ENCODE data around the gene CADM2.
"Not testable (repeated sequence)": the region's sequence is repeated elsewhere in the genome, so short reads cannot be mapped to it uniquely, and the experiment has no call there.

CADM2 gene

DNA sequence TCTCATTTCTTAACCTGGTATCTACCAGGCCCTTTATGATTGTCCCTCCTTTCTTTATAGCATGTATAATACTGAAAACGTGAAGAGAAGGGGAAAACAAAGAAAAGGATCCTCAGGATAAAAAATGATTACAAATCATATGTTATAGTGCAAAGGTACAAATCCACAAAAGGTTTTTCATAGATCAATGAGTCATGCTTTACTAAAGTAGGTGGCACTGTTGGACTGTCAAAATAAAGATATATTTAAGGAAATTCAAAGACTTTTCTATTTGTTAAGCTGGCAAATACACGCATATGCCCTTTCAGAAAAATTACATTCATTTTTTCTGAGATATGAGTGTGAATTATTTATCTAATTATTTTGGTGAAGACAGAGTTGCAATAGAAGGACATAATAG, 151.6 kb downstream of the CADM2 start:
- DNase-seq (ENCODE audit: low spot score) = no peak
- TF ChIP-seq, protein P1, sequence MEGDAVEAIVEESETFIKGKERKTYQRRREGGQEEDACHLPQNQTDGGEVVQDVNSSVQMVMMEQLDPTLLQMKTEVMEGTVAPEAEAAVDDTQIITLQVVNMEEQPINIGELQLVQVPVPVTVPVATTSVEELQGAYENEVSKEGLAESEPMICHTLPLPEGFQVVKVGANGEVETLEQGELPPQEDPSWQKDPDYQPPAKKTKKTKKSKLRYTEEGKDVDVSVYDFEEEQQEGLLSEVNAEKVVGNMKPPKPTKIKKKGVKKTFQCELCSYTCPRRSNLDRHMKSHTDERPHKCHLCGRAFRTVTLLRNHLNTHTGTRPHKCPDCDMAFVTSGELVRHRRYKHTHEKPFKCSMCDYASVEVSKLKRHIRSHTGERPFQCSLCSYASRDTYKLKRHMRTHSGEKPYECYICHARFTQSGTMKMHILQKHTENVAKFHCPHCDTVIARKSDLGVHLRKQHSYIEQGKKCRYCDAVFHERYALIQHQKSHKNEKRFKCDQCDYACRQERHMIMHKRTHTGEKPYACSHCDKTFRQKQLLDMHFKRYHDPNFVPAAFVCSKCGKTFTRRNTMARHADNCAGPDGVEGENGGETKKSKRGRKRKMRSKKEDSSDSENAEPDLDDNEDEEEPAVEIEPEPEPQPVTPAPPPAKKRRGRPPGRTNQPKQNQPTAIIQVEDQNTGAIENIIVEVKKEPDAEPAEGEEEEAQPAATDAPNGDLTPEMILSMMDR (IDR thresholded peaks at IDR 0.05) = no peak
- no peak overlapping the region for H3K27ac ChIP-seq
- no peak overlapping the region for H3K4me3 ChIP-seq

DNA sequence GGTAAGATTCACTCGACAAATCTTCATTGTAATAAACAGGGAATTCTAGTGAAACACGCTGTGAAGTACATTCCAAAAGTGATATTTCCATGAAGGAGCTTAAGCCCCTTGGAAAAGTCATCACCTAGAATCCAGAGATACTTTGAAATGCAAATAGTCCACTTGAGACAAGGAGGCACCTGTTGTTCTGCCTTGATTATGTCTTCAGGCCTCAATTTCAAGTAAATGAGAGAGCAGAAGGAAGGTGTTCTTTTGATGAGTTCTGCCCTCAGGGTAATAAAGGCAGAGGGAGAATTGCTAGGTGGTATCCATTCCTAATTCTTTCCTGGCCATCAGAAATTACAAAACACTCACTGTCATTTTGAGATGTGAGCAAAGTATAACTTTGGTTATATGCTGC, 162.1 kb downstream of the CADM2 start:
- Histone ChIP-seq H3K27ac (no peak overlapping the region), H3K4me3 (no peak overlapping the region)
- TF ChIP-seq, protein P1 (IDR thresholded peaks at IDR 0.05) = no peak
- DNase-seq (ENCODE audit: low spot score) = no peak

DNA sequence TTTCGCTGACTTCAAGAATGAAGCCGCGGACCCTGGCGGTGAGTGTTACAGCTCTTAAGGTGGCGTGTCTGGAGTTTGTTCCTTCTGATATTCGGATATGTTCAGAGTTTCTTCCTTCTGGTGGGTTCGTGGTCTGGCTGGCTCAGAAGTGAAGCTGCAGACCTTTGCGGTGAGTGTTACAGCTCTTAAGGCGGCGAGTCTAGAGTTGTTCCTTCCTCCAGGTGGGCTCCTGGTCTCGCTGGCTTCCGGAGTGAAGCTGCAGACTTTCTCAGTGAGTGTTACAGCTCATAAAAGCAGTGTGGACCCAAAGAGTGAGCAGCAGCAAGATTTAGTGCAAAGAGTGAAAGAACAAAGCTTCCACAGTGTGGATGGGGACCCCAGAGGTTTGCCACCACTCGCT, 174.1 kb downstream of the CADM2 start:
- H3K4me3 ChIP-seq; DNase-seq (ENCODE audit: low spot score): not testable (repeated sequence)

DNA sequence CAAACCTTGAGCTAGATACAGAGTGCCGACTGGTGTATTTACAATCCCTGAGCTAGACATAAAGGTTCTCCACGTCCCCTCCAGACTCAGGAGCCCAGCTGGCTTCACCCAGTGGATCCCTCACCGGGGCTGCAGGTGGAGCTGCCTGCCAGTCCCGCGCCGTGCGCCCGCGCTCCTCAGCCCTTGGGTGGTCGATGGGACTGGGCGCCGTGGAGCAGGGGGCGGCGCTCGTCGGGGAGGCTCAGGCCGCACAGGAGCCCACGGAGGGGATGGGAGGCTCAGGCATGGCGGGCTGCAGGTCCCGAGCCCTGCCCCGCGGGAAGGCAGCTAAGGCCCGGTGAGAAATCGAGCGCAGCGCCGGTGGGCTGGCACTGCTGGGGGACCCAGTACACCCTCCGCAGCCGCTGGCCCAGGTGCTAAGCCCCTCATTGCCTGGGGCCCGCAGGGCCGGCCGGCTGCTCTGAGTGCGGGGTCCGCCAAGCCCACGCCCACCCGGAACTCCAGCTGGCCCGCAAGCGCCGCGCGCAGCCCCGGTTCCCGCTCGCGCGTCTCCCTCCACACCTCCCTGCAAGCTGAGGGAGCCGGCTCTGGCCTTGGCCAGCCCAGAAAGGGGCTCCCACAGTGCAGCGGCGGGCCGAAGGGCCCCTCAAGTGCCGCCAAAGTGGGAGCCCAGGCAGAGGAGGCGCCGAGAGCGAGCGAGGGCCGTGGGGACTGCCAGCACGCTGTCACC, 175.1 kb downstream of the CADM2 start:
- DNase-seq (ENCODE audit: low spot score); H3K4me3 ChIP-seq; H3K27ac ChIP-seq: not testable (repeated sequence)

More for the DNA sequence above, 174.1 kb downstream of the CADM2 start:
- H3K27ac ChIP-seq = not testable (repeated sequence)

DNA sequence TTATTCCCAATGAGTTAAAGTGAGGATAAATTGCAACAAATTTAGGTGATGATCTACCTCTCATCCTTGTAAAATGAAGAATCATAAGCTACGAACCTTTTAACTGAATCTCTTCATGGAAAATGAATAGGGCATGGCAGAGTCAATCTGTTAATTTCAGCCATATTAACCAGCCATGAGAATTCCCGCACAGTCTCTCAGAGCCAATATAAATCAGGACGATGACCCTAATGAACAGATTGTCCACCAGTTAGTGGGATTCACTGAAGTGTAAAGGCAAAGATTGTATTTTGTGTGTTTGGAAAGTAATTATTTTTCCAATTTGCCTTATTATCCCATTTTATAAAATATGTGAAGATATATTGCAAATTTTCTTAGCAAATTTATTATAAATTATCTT, 183.8 kb downstream of the CADM2 start:
- Histone ChIP-seq H3K4me3 (no peak overlapping the region), H3K27ac (no peak overlapping the region)
- DNase-seq (ENCODE audit: low spot score) = no peak
- TF ChIP-seq, protein P1 (IDR thresholded peaks at IDR 0.05) = no peak

DNA sequence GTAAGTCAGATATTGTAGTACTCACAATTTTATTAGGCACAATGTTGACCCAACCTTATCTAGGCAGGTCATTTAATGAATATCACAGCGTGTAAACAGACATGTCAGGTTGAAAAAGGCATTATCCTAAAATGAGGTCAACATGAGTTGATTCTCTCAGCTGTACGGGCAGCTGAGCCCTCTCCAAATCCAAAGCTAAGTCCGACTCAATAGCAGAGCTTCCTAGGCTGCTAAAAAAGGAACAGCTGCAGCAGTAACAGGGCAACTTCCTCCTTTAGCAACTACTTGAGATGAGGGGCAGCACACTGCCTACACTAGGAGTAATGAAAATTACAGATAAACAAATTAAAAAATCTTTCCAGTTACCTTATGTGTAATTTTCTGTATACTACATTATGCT, 189.2 kb downstream of the CADM2 start:
- H3K27ac ChIP-seq = no peak overlapping the region
- TF ChIP-seq, protein P1 (IDR thresholded peaks at IDR 0.05) = no peak
- no peak overlapping the region for H3K4me3 ChIP-seq
- DNase-seq (ENCODE audit: low spot score) = no peak

DNA sequence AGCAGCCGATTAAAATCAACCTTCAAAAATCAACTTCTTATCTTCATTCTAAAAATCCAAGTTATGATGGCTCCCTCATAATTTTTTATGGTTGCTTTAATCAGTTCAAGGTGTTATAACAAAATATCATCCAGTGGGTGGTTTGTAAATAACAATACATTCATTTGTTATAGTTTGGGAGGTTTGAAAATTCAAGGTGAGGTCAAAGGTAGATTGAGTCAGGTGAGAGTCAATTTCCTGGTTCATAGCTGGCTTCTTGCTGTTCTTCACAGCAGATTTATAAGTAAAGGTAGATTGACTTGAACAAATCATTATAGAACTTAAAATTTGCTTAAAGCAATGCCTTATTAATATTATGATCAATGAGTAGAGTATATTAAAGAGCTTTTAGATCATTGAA, 192.8 kb downstream of the CADM2 start:
- TF ChIP-seq, protein P1 (IDR thresholded peaks at IDR 0.05) = no peak
- DNase-seq (ENCODE audit: low spot score) = no peak
- H3K27ac ChIP-seq = no peak overlapping the region

DNA sequence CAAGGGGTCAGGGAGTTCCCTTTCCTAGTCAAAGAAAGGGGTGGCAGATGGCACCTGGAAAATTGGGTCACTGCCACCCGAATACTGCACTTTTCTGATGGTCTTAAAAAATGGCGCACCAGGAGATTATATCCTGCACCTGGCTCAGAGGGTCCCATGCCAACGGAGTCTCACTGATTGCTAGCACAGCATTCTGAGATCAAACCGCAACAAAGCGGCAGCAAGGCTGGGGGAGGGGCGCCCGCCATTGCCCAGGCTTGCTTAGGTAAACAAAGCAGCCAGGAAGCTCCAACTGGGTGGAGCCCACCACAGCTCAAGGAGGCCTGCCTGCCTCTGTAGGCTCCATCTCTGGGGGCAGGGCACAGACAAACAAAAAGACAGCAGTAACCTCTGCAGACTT, 194.5 kb downstream of the CADM2 start:
- not testable (repeated sequence) for H3K27ac ChIP-seq; DNase-seq (ENCODE audit: low spot score)

More for the DNA sequence above, 192.8 kb downstream of the CADM2 start:
- H3K4me3 ChIP-seq = no peak overlapping the region

DNA sequence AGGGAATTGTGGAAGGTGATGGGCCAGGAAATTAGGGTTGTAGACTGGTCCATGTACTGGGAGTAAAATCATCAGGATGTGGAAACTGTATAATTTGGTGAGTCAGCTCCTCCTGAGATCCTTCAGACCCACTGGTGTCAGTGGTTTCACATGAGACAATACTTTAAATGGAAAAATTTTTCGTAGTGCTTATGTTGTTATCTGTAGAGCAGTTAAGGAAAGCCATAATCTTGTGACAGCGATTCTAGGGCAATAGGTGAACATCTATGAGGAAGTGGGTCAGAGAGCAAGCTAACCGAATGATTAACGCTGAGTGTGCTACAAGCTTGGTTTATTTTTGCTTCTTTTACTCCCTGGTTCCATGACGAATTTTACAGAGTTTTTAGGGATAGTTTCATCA, 200.6 kb downstream of the CADM2 start:
- DNase-seq (ENCODE audit: low spot score) = no peak
- no peak overlapping the region for H3K4me3 ChIP-seq
- H3K27ac ChIP-seq = no peak overlapping the region
- TF ChIP-seq, protein P1 (IDR thresholded peaks at IDR 0.05) = no peak

More for the DNA sequence above, 194.5 kb downstream of the CADM2 start:
- not testable (repeated sequence) for H3K4me3 ChIP-seq

Data from coronary artery (tissue), 2 donors.